ENCODE measurements around the gene ADGRG3.

DNA sequence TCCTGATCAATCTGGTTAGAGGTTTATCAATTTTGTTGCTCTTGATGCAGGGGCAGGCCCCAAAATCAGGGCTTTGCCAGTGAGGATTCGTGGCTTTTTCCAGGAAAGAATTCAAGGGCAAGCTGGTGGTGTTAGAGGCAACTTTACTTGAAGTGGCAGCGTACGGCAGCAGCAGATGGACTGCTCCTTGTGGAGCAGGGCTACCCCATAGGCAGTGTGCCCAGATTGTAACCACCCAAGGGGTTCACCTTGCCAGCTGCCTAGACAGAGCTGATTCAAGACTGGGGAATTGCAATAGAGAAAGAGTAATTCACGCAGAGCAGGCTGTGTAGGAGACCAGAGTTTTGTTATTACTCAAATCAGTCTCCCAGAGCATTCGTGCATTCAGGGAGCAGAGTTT is 43.2 kb downstream of the ADGRG3 start:
- TF ChIP-seq CTCF (IDR thresholded peaks at IDR 0.05; ENCODE audit: borderline replicate concordance, extremely low read depth, low read length, poor library complexity, severe bottlenecking) (no peak), EZH2 (IDR thresholded peaks at IDR 0.05; ENCODE audit: borderline replicate concordance, low read depth, low read length, severe bottlenecking) (no peak)
